ENCODE data around the gene LNX2.

DNA sequence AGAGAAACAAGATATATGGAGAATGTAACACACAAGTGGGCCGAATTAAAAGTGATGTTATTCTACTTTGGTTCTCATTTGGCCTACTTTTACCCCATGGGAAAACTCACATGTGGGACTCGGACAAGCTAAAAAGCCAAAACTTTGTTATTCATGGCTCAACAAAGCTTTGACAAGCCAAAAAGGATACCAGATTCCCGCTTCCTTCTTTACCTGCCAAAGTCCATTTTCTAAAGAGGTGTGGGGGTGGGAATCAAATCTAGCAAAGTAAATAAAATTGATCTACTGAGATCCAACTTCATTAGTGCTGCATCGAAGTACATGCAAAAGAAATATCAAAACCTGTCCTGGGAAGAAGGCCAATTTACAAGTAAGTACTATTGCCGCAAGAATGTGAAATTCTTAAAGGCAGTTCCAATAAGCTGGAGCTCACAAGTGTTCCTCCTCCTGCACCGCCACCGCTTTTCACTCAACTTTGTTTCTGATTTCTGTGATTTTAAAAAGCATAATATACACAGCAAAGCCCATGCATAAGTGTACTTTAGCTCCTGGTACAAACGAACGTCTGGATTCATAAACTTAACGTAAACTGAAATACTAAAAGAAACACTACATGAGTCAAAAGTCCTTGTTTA, 1.1 kb downstream of the LNX2 start:
- TF ChIP-seq CTCF (IDR thresholded peaks at IDR 0.05) (no peak), POLR2A (IDR thresholded peaks at IDR 0.05) (peak; percentile 26)
